HEK293T (cell line): ENCODE data around the gene EPB41L2.

ENCODE experiments used
- CTCF ChIA-PET: fragments of 350-600 bp; formaldehyde crosslinking; extraction: SDS; loops from one replicate; lab custom pipeline; 2021; ENCODE audit warnings: antibody characterized with exemption, inconsistent platforms; lab: Yijun Ruan, JAX
- POLR2A ChIA-PET: fragments of 350-600 bp; formaldehyde crosslinking; extraction: SDS; loops from one replicate; lab custom pipeline; 2020; ENCODE audit warnings: antibody characterized with exemption, inconsistent platforms; lab: Yijun Ruan, JAX
- DNase-seq: peaks from one replicate; pipeline ENCODE4 v3.0.0; 2012; ENCODE audit warnings: mixed read lengths; ENCODE audit errors: extremely low spot score
- ARNT ChIP-seq: fragments of 450-650 bp; IDR thresholded peaks from 2 replicates; pipeline ENCODE4 v1.6.1; 2017; ENCODE audit warnings: mild to moderate bottlenecking
- BHLHE40 ChIP-seq: fragments of 450-650 bp; IDR thresholded peaks from 2 replicates; pipeline ENCODE4 v1.6.1; 2016; ENCODE audit warnings: mild to moderate bottlenecking, moderate library complexity, borderline replicate concordance
- CTBP1 ChIP-seq: fragments of 450-650 bp; IDR thresholded peaks from 2 replicates; pipeline ENCODE4 v1.6.1; 2016; ENCODE audit warnings: borderline replicate concordance
- ELF4 ChIP-seq: fragments of 450-650 bp; IDR thresholded peaks from 2 replicates; pipeline ENCODE4 v1.6.1; 2017; ENCODE audit warnings: antibody characterized with exemption
- FOXA1 ChIP-seq: fragments of 450-650 bp; IDR thresholded peaks from 2 replicates; pipeline ENCODE4 v1.6.1; 2016; ENCODE audit warnings: mild to moderate bottlenecking
- FOXK2 ChIP-seq: fragments of 450-650 bp; IDR thresholded peaks from 2 replicates; pipeline ENCODE4 v1.6.1; 2016; ENCODE audit warnings: mild to moderate bottlenecking
- FOXM1 ChIP-seq: fragments of 450-650 bp; IDR thresholded peaks from 2 replicates; pipeline ENCODE4 v1.6.1; 2017; ENCODE audit warnings: mild to moderate bottlenecking, borderline replicate concordance
- HDGF ChIP-seq: fragments of 450-650 bp; IDR thresholded peaks from 2 replicates; pipeline ENCODE4 v1.6.1; 2017; ENCODE audit warnings: antibody characterized with exemption, borderline replicate concordance
- L3MBTL2 ChIP-seq: fragments of 450-650 bp; conservative IDR thresholded peaks from 2 replicates; pipeline ENCODE4 v1.6.1; 2016; ENCODE audit warnings: mild to moderate bottlenecking
- LEF1 ChIP-seq: fragments of 450-650 bp; IDR thresholded peaks from 2 replicates; pipeline ENCODE4 v1.6.1; 2017; ENCODE audit warnings: mild to moderate bottlenecking, borderline replicate concordance
- NFRKB ChIP-seq: fragments of 450-650 bp; IDR thresholded peaks from 2 replicates; pipeline ENCODE4 v1.6.1; 2016; ENCODE audit warnings: mild to moderate bottlenecking, moderate library complexity
- PKNOX1 ChIP-seq: fragments of 450-650 bp; IDR thresholded peaks from 2 replicates; pipeline ENCODE4 v1.6.1; 2016
- SP1 ChIP-seq: fragments of 450-650 bp; IDR thresholded peaks from 2 replicates; pipeline ENCODE4 v1.6.1; 2017
- SUZ12 ChIP-seq: fragments of 450-650 bp; IDR thresholded peaks from 2 replicates; pipeline ENCODE4 v1.6.1; 2016; ENCODE audit warnings: mild to moderate bottlenecking
- TARDBP ChIP-seq: fragments of 450-650 bp; IDR thresholded peaks from 2 replicates; pipeline ENCODE4 v1.6.1; 2016
- ZNF384 ChIP-seq: fragments of 450-650 bp; IDR thresholded peaks from 2 replicates; pipeline ENCODE4 v1.6.1; 2016

Gene EPB41L2

GRCh38 chr6:130890521-130890971, 172.5 kb downstream of the EPB41L2 start:
- ChIA-PET POLR2A (no interaction called here), CTCF (no interaction called here)
- no peak for DNase-seq
- TF ChIP-seq L3MBTL2 = no peak
- no peak for TF ChIP-seq LEF1
- TF ChIP-seq TARDBP = no peak
- TF ChIP-seq FOXA1 = no peak
- TF ChIP-seq ELF4 = no peak
- TF ChIP-seq BHLHE40 = no peak
- TF ChIP-seq SP1 = no peak
- no peak for TF ChIP-seq FOXK2
- no peak for TF ChIP-seq ZNF384
- TF ChIP-seq CTBP1 = no peak
- TF ChIP-seq PKNOX1 = no peak
- no peak for TF ChIP-seq ARNT
- no peak for TF ChIP-seq NFRKB
- TF ChIP-seq HDGF = no peak

- TF ChIP-seq ZNF384 = no peak
- no peak for TF ChIP-seq LEF1
- TF ChIP-seq BHLHE40 = no peak
- TF ChIP-seq FOXK2 = no peak
- TF ChIP-seq HDGF = no peak
- TF ChIP-seq SP1 = no peak
- TF ChIP-seq ARNT = no peak
- TF ChIP-seq CTBP1 = no peak
- TF ChIP-seq TARDBP = no peak
- TF ChIP-seq L3MBTL2 = no peak
- TF ChIP-seq PKNOX1 = no peak
- DNase-seq = no peak
- ChIA-PET POLR2A (no interaction called here), CTCF (no interaction called here)
Measured at GRCh38 chr6:130889423-130889822, 173.6 kb downstream of the EPB41L2 start.

GRCh38 chr6:130888246-130888645, 174.8 kb downstream of the EPB41L2 start:
- no peak for TF ChIP-seq ELF4
- TF ChIP-seq PKNOX1 = no peak
- TF ChIP-seq NFRKB = no peak
- TF ChIP-seq L3MBTL2 = no peak
- no peak for TF ChIP-seq FOXA1
- TF ChIP-seq LEF1 = no peak
- no peak for TF ChIP-seq HDGF
- TF ChIP-seq SUZ12 = no peak
- TF ChIP-seq TARDBP = no peak
- POLR2A ChIA-PET = no interaction called here
- no peak for DNase-seq
- CTCF ChIA-PET = no interaction called here

- TF ChIP-seq HDGF = no peak
- no peak for TF ChIP-seq SUZ12
- TF ChIP-seq FOXA1 = no peak
- no peak for TF ChIP-seq FOXM1
- no peak for TF ChIP-seq SP1
- TF ChIP-seq FOXK2 = no peak
- TF ChIP-seq NFRKB = no peak
- no peak for TF ChIP-seq LEF1
- no peak for TF ChIP-seq TARDBP
- no peak for TF ChIP-seq CTBP1
- TF ChIP-seq ARNT = no peak
- TF ChIP-seq BHLHE40 = no peak
- TF ChIP-seq PKNOX1 = no peak
- TF ChIP-seq ZNF384 = no peak
- TF ChIP-seq L3MBTL2 = no peak
- no peak for TF ChIP-seq ELF4
- DNase-seq = no peak
- POLR2A ChIA-PET = no interaction called here
- CTCF ChIA-PET = interaction anchor here (0.6 to 1.0 kb wide), 3 partner anchors 18 to 370 kb away, joined by 3 read pairs; no protein-coding TSS in a partner anchor
Measured at GRCh38 chr6:130886966-130887365, 176.1 kb downstream of the EPB41L2 start.

- CTCF ChIA-PET = interaction anchor here (0.6 to 2.3 kb wide), 15 partner anchors 14 to 1317 kb away, joined by 3 to 33 read pairs (median 3); partner anchors contain the start of gene MED23
- peak; percentile 75 for DNase-seq
- TF ChIP-seq L3MBTL2 = no peak
- no peak for TF ChIP-seq ELF4
- no peak for TF ChIP-seq FOXM1
- no peak for TF ChIP-seq LEF1
- no peak for TF ChIP-seq ZNF384
- no peak for TF ChIP-seq FOXK2
- POLR2A ChIA-PET = no interaction called here
Measured at GRCh38 chr6:130885392-130886192, 177.5 kb downstream of the EPB41L2 start.
